GM15510 (cell line): ENCODE data around the gene ADSL.

ENCODE experiments used
- POLR2A ChIP-seq: IDR thresholded peaks from 3 replicates; pipeline ENCODE4 v1.6.1; 2011; ENCODE audit warnings: borderline replicate concordance; ENCODE audit not compliant: insufficient read length; ENCODE audit errors: extremely low read depth

Gene ADSL

GRCh38 chr22:40415531-40416266 lies 69.4 kb downstream of the ADSL start:
- no peak for TF ChIP-seq POLR2A

GRCh38 chr22:40416267-40416570 lies 69.9 kb downstream of the ADSL start:
- TF ChIP-seq POLR2A = no peak

- TF ChIP-seq POLR2A = no peak
Observed at GRCh38 chr22:40416636-40417035, 70.3 kb downstream of the ADSL start.

- TF ChIP-seq POLR2A = no peak
Observed at GRCh38 chr22:40417041-40417440, 70.7 kb downstream of the ADSL start.

GRCh38 chr22:40417881-40418280 lies 71.6 kb downstream of the ADSL start:
- TF ChIP-seq POLR2A = no peak

- no peak for TF ChIP-seq POLR2A
Observed at GRCh38 chr22:40418366-40419201, 72.3 kb downstream of the ADSL start.

- no peak for TF ChIP-seq POLR2A
Observed at GRCh38 chr22:40419718-40420117, 73.4 kb downstream of the ADSL start.

GRCh38 chr22:40420341-40421081 lies 74.2 kb downstream of the ADSL start:
- TF ChIP-seq POLR2A = no peak

GRCh38 chr22:40421082-40421350 lies 74.7 kb downstream of the ADSL start:
- no peak for TF ChIP-seq POLR2A

GRCh38 chr22:40421941-40422340 lies 75.6 kb downstream of the ADSL start:
- TF ChIP-seq POLR2A = no peak

GRCh38 chr22:40422558-40423309 lies 76.4 kb downstream of the ADSL start:
- TF ChIP-seq POLR2A = no peak

- TF ChIP-seq POLR2A = no peak
Observed at GRCh38 chr22:40423310-40423688, 77.0 kb downstream of the ADSL start.

GRCh38 chr22:40423882-40424640 lies 77.8 kb downstream of the ADSL start:
- no peak for TF ChIP-seq POLR2A

- no peak for TF ChIP-seq POLR2A
Observed at GRCh38 chr22:40425082-40425481, 78.8 kb downstream of the ADSL start.

GRCh38 chr22:40426594-40427333 lies 80.5 kb downstream of the ADSL start:
- no peak for TF ChIP-seq POLR2A

- no peak for TF ChIP-seq POLR2A
Observed at GRCh38 chr22:40428796-40429195, 82.5 kb downstream of the ADSL start.
